ENCODE measurements around the gene SOX21.

- TF ChIP-seq EZH2 (IDR thresholded peaks at IDR 0.05) (no peak), POLR2AphosphoS5 (IDR thresholded peaks at IDR 0.05; ENCODE audit: borderline replicate concordance, low read depth, low read length) (no peak), FOXP2 (optimal IDR thresholded peaks at IDR 0.05; ENCODE audit: control extremely low read depth, extremely low read length, insufficient read depth) (no peak)
Observed at GRCh38 chr13:94682229-94682628, 30.1 kb downstream of the SOX21 start.
